Eye (tissue), 1 donor: ENCODE measurements around the gene CCR4.
"Not testable (repeated sequence)": the region's sequence is repeated elsewhere in the genome, so short reads cannot be mapped to it uniquely, and the experiment has no call there.

Source experiments
- DNase-seq: peaks from one replicate; pipeline ENCODE4 v3.0.0-alpha.2; 2015

Gene CCR4

DNA sequence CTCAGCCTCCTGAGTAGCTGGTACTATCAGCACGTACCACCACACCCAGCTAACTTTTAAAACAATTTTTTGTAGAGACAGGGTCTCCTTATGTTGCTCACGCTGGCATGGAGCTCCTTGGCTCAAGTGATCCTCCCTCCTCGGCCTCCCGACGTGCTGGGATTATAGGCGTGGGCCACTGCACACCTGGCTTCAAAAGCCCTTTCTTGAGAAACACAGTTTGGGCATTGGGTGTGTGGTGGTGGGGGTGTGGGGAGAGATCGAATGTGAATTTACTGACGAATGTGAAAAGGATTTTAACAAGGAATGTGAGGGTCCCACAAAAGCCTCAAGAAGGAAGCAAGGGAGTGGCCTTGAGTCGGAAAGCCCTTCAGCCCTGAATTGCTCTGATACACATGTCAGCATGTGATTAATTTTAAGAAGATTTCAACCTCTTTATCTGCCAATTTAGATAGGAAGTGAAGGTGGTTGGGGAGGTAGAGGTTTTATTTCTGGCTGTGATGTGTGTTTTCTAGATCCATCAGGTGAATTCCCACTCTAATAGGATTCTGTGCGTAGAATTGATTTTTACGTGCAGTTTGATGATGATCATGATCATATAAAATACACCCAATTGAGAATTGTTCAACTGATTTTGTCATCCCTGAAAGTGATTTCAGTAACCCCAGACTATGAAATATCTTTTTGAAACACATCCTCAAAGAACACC, 1.1 kb downstream of the CCR4 start:
- no peak for DNase-seq

DNA sequence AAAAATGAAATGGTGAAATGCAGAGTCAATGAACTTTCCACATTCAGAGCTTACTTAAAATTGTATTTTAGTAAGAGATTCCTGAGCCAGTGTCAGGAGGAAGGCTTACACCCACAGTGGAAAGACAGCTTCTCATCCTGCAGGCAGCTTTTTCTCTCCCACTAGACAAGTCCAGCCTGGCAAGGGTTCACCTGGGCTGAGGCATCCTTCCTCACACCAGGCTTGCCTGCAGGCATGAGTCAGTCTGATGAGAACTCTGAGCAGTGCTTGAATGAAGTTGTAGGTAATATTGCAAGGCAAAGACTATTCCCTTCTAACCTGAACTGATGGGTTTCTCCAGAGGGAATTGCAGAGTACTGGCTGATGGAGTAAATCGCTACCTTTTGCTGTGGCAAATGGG, 3.1 kb downstream of the CCR4 start:
- DNase-seq = no peak

- DNase-seq = no peak
These were observed 5.5 kb downstream of the CCR4 start for GRCh38 chr3:32956750-32957570.

GRCh38 chr3:32958509-32958908, 7.1 kb downstream of the CCR4 start:
- no peak for DNase-seq

DNA sequence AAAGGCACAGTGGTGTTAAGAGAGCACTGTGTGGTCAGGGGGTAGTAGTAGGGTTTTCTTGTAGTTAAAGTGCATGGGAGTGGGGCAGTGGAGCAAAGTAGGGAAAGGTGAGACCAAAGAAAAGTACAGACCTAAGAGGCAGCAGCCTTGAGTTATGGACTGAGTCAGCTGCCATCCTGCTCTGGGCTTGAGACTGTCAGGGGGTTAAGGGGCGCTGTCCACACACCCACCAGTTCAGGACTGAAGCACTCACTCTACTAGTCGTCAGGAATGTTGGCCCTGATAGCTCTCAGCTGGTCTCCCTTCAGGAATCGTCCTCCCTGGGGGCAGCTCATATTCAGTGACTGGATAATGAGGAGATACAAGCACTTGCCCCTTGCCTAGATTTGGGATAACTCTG, 7.9 kb downstream of the CCR4 start:
- DNase-seq = no peak

DNA sequence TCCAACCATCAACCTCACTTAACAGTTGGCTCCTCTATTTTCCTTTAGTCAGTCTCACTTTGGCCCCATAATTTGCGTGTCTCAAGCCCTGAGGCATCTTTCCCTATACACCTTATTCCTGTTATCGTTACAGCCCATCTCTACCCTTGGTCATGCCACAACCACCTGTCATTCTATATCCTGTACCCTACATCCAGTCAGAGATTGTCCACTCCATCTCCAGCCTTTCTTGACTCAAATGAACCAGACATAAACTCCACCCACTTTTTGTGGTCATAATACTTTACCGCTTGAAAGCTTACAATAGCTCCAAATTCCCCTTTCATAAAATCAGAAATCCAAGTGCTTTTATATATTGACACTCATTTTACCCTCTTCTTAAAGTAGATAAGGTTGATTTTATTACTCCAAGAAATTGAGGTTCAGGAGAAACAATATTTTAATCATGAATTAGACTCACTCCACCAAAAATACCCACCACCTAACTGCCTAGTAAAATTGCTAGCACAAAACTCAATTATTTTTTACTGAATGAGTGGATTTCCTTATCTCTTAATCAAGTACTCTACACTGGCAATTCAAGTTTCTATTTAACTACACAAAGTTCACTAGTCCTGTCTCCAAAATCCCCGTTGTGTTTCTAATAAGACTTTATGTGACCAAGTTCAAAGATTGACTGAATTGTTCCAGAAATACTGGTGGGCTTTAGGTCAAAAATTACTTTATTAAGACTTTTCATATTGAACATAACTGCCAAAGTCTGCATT, 9.1 kb downstream of the CCR4 start:
- DNase-seq = no peak

GRCh38 chr3:32961189-32961715, 9.8 kb downstream of the CCR4 start:
- no peak for DNase-seq

- DNase-seq = no peak
These were observed 12.4 kb downstream of the CCR4 start for GRCh38 chr3:32963871-32964270.

DNA sequence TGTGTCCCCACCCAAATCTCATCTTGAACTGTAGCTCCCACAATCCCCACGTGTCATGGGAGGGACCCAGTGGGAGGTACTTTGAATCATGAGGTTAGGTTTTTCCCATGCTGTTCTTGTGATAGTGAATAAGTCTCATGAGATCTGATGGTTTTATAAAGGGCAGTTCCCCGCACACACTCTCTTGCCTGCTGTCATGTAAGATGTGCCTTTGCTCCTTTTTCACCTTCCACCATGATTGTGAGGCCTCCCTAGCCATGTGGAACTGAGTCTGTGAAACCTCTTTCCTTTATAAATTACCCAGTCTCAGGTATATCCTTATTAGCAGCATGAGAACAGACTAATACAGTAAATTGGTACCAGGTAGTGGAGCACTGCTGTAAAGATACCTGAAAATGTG, 13.3 kb downstream of the CCR4 start:
- DNase-seq = not testable (repeated sequence)

DNA sequence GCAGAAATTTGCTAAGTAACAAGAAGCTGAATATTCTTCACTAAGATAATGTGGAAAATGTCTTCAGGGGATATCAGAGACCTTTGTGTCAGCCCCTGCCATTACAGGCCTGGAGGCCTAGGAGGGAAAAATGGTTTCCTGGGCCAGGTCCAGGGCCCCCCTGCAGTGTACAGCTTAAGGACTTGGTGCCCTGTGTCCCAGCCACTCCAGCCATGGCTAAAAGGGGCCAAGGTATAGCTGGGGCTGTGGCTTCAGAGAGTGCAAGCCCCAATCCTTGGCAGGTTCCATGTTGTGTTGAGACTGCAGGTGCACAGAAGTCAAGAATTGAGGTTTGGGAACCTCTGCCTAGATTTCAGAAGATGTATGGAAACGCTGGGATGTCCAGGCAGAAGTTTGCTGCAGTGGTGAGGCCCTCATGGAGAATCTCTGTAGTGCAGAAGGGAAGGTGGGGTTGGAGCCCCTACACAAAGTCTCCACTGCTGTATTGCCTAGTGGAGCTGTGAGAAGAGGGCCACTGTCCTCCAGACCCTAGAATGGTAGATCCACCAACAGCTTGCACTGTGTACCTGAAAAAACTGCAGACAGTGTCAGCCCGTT, 14.3 kb downstream of the CCR4 start:
- DNase-seq = not testable (repeated sequence)

DNA sequence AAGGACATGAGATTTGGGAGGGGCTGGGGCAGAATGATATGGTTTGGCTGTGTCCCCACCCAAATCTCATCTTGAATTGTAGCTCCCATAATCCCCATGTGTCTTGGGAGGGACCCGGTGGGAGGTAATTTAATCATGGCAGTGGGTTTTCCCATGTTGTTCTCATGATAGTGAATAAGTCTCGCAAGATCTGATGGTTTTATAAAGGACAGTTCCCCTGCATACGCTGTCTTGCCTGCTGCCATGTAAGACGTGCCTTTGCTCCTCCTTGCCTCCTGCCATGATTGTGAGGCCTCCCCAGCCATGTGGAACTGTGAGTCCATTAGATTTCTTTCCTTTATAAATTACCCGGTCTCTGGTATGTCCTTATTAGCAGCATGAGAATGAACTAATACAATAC, 15.2 kb downstream of the CCR4 start:
- DNase-seq = not testable (repeated sequence)

DNA sequence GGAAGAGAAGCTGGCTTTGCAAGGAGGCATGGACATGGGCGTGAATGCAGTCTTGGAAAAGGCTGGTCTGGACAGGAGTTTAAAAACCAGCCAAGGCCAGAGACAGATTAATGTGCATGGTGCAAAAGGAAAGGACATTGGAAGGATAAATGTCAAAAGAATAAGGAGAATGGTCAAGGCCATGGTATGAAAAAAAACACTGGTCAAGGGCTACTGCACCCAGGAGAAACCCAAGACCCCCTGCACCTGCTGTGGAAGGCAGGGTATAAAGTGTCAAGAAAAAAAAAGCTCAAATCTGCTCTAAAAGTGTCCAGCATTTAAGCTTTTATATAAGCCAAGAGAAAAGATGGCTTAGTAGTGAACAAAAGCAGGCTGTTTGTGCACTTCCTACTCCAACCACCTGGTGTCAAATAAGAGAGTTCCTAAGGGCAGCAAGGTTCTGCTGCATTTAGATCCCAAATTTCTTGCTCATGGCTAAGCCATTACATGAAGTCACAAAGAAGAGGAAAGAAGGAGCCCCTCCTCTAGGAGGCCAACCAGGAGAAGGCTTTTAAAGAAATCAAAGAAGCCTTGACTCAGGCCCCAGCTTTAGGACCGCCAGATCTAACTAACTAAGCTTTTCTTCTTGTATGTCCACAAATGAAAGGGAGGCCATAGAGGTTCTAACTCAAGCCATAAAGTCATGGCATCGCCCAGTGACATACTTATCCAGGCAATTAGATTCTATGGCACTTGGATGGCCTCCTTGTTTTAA, 16.9 kb downstream of the CCR4 start:
- DNase-seq = no peak

- no peak for DNase-seq
These were observed 17.5 kb downstream of the CCR4 start for GRCh38 chr3:32968920-32969389.

DNA sequence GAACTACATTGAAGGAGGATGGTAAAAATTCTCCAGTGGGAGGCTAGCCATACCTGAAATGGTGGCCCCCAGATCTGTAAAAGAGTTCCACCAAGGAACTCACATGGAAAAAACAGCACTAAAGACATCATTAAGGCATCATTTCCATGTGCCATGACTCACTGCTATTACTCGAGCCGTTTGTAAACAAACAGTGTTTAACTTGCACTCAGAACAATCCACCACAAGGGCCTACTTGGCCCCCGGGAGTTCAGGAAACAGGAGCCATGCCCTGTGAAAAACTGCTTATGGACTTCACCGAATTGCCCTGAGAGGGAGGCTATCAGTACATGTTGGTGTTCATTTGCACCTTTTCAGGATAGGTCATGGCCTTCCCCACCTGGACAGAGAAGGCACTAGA, 18.2 kb downstream of the CCR4 start:
- no peak for DNase-seq

- DNase-seq = not testable (repeated sequence)
These were observed 19.8 kb downstream of the CCR4 start for GRCh38 chr3:32971291-32971690.

GRCh38 chr3:32972482-32973146, 21.2 kb downstream of the CCR4 start:
- DNase-seq = no peak

GRCh38 chr3:32973982-32974381, 22.5 kb downstream of the CCR4 start:
- DNase-seq = no peak

DNA sequence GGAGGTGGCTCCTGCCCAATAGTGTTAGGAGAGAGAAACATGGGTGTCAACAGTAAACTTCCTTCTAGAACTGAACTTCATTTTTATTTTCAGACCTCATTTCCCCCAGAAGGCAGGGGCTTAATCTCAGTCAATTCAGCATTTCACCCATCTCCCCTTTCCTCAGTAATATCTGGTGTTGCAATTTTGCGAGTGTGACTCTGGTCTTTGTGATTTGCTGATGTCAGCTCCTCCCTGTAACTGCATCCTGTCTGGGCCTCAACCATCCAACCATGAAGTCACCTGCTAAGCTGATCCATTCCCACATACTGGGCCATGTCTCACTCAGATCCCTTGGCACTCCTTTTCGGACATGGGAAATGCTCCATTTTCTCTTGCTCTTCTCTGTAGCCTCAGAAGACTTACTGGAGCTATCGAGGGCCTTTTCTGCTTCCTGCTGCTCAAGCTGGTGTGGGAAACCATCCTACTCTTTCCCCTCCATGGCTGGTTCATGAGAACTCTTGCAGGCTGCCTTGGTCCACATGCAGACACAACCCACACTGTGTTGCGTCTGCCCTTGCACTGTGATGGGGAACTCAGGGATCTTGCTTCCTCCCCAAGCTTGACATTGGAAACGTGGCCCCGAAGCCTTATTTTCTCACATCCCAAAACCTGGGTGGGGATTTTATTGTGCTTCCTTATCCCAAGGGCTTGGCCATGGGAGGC, 24.6 kb downstream of the CCR4 start:
- no peak for DNase-seq

DNA sequence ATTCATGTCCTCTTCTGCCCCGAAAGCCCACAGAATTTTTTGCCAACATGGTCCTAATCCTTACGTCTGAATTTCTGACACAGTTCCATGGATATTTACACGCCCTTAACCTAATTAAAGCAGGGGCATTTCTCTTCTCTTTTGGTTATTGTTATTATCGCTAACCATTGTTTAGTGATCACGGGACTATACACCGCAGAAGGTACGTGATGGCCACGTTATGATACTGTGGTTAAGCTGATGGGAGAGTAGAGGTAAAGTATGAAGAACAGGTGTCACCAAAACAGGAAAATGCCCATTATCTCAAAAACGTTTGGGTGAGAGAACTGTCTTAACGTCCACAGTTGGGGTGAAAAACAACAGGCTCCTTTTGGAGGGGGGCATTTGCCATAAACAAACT, 26.4 kb downstream of the CCR4 start:
- no peak for DNase-seq

DNA sequence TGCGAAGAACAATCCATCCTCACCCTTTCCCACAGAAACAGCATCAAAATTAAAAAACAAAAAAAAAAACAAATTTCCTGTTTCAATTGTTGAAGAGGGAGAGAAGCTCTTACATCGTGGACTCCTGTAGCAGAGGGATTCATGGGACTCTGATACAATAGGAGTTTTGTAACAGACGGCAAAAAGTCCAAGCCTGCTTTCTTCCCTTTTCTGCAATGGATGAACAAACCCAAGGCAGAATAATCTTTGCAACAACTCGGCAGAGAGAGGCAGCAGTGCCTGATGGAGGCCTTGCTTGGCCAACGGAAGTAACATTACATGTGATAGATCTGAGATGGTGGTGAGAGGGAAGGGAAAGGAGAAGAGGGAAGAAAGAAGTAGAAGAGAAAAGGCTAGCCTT, 26.9 kb downstream of the CCR4 start:
- DNase-seq = no peak

- DNase-seq = no peak
These were observed 31.7 kb downstream of the CCR4 start for GRCh38 chr3:32983124-32983523.
